Measurements from ENCODE around the gene TXNDC2.

Gene TXNDC2

GRCh38 chr18:9927392-9928063 is 41.8 kb downstream of the TXNDC2 start:
- no peak for TF ChIP-seq CTCF (IDR thresholded peaks at IDR 0.05; ENCODE audit: low read depth, low read length)
- no peak overlapping the region for H3K4me3 ChIP-seq (ENCODE audit: low read depth, low read length)

GRCh38 chr18:9928646-9929259 is 43.0 kb downstream of the TXNDC2 start:
- no peak for TF ChIP-seq CTCF (IDR thresholded peaks at IDR 0.05; ENCODE audit: low read depth, low read length)
- H3K4me3 ChIP-seq (ENCODE audit: low read depth, low read length): no peak overlapping the region

- no peak for TF ChIP-seq CTCF (IDR thresholded peaks at IDR 0.05; ENCODE audit: low read depth, low read length)
- H3K4me3 ChIP-seq (ENCODE audit: low read depth, low read length): no peak overlapping the region
Observed at GRCh38 chr18:9930299-9930884, 44.6 kb downstream of the TXNDC2 start.

- H3K4me3 ChIP-seq (ENCODE audit: low read depth, low read length): no peak overlapping the region
- no peak for TF ChIP-seq CTCF (IDR thresholded peaks at IDR 0.05; ENCODE audit: low read depth, low read length)
Observed at GRCh38 chr18:9931146-9931545, 45.4 kb downstream of the TXNDC2 start.

- H3K4me3 ChIP-seq (ENCODE audit: low read depth, low read length): no peak overlapping the region
- no peak for TF ChIP-seq CTCF (IDR thresholded peaks at IDR 0.05; ENCODE audit: low read depth, low read length)
Observed at GRCh38 chr18:9931678-9932077, 45.9 kb downstream of the TXNDC2 start.

- H3K4me3 ChIP-seq (ENCODE audit: low read depth, low read length): no peak overlapping the region
- no peak for TF ChIP-seq CTCF (IDR thresholded peaks at IDR 0.05; ENCODE audit: low read depth, low read length)
Observed at GRCh38 chr18:9933865-9934264, 48.1 kb downstream of the TXNDC2 start.

- H3K4me3 ChIP-seq (ENCODE audit: low read depth, low read length): no peak overlapping the region
- no peak for TF ChIP-seq CTCF (IDR thresholded peaks at IDR 0.05; ENCODE audit: low read depth, low read length)
Observed at GRCh38 chr18:9934274-9934673, 48.5 kb downstream of the TXNDC2 start.
